HEK293 (cell line): ENCODE results near the gene ADD2.

ENCODE experiments used
- OVOL3 ChIP-seq: fragments of 450-650 bp; formaldehyde crosslinking; IDR thresholded peaks from 2 replicates; pipeline ENCODE4 v1.5.1; 2016; ENCODE audit warnings: missing biosample characterization, missing genetic modification characterization
- ZBTB20 ChIP-seq: fragments of 450-650 bp; formaldehyde crosslinking; IDR thresholded peaks from 2 replicates; pipeline ENCODE4 v1.5.1; 2016; ENCODE audit warnings: missing biosample characterization, missing genetic modification characterization
- ZNF510 ChIP-seq: fragments of 450-650 bp; formaldehyde crosslinking; IDR thresholded peaks from 2 replicates; pipeline ENCODE4 v1.5.1; 2018; ENCODE audit warnings: mild to moderate bottlenecking, missing genetic modification characterization, missing biosample characterization; ENCODE audit not compliant: insufficient replicate concordance
- ZNF580 ChIP-seq: fragments of 450-650 bp; formaldehyde crosslinking; IDR thresholded peaks from 2 replicates; pipeline ENCODE4 v1.5.1; 2016; ENCODE audit warnings: missing biosample characterization, missing genetic modification characterization
- ZNF639 ChIP-seq: fragments of 450-650 bp; formaldehyde crosslinking; IDR thresholded peaks from 2 replicates; pipeline ENCODE4 v1.5.1; 2016; ENCODE audit warnings: missing biosample characterization, missing genetic modification characterization
- ZNF707 ChIP-seq: fragments of 450-650 bp; formaldehyde crosslinking; IDR thresholded peaks from 2 replicates; pipeline ENCODE4 v1.5.1; 2016; ENCODE audit warnings: missing biosample characterization, missing genetic modification characterization
- TF ChIP-seq, protein P1 (sequence below): fragments of 450-650 bp; formaldehyde crosslinking; optimal IDR thresholded peaks from 2 replicates; pipeline ENCODE3; 2016; ENCODE audit warnings: missing biosample characterization, mild to moderate bottlenecking, missing genetic modification characterization
- TF ChIP-seq, protein P2 (sequence below): fragments of 450-650 bp; formaldehyde crosslinking; IDR thresholded peaks from 2 replicates; pipeline ENCODE4 v1.5.1; 2016; ENCODE audit warnings: missing biosample characterization, missing genetic modification characterization
- TF ChIP-seq, protein P3 (sequence below): fragments of 450-650 bp; IDR thresholded peaks from 2 replicates; pipeline ENCODE4 v1.5.1; 2018; ENCODE audit warnings: missing biosample characterization, missing genetic modification characterization
- TF ChIP-seq, protein P4 (sequence below): fragments of 450-650 bp; formaldehyde crosslinking; IDR thresholded peaks from 2 replicates; pipeline ENCODE4 v1.5.1; 2016; ENCODE audit warnings: missing biosample characterization, missing genetic modification characterization
- TF ChIP-seq, protein P5 (sequence below): fragments of 450-650 bp; formaldehyde crosslinking; IDR thresholded peaks from 2 replicates; pipeline ENCODE4 v1.5.1; 2016; ENCODE audit warnings: missing biosample characterization, missing genetic modification characterization

DNA sequence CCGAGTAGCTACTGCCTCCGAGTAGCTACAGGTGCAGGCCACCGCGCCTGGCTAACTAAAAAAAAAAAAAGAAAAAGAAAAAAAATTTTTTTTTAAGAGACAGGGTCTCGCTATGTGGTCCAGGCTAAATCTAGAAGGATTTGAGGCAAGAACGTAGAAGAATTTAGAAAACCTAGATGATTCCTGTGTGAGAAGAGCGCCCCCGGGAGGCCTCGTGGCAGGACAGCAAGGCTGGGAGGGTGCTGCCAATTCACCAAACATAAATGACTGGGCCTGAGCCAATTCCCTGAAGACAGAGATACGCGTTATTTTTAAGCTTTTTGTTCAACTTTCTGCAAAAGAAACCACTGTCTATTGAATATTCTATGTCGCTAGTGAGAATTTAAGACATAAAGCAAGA, 124.3 kb downstream of the ADD2 start:
- TF ChIP-seq OVOL3 (tag by site-specific recombination) (no peak), ZNF580 (tag by site-specific recombination) (no peak), ZNF639 (no peak), ZBTB20 (tag by site-specific recombination) (no peak), ZNF510 (no peak), ZNF707 (tag by site-specific recombination) (no peak)
- TF ChIP-seq, protein P1, sequence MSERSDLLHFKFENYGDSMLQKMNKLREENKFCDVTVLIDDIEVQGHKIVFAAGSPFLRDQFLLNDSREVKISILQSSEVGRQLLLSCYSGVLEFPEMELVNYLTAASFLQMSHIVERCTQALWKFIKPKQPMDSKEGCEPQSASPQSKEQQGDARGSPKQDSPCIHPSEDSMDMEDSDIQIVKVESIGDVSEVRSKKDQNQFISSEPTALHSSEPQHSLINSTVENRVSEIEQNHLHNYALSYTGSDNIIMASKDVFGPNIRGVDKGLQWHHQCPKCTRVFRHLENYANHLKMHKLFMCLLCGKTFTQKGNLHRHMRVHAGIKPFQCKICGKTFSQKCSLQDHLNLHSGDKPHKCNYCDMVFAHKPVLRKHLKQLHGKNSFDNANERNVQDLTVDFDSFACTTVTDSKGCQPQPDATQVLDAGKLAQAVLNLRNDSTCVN (tag by site-specific recombination), result no peak
- TF ChIP-seq, protein P2, sequence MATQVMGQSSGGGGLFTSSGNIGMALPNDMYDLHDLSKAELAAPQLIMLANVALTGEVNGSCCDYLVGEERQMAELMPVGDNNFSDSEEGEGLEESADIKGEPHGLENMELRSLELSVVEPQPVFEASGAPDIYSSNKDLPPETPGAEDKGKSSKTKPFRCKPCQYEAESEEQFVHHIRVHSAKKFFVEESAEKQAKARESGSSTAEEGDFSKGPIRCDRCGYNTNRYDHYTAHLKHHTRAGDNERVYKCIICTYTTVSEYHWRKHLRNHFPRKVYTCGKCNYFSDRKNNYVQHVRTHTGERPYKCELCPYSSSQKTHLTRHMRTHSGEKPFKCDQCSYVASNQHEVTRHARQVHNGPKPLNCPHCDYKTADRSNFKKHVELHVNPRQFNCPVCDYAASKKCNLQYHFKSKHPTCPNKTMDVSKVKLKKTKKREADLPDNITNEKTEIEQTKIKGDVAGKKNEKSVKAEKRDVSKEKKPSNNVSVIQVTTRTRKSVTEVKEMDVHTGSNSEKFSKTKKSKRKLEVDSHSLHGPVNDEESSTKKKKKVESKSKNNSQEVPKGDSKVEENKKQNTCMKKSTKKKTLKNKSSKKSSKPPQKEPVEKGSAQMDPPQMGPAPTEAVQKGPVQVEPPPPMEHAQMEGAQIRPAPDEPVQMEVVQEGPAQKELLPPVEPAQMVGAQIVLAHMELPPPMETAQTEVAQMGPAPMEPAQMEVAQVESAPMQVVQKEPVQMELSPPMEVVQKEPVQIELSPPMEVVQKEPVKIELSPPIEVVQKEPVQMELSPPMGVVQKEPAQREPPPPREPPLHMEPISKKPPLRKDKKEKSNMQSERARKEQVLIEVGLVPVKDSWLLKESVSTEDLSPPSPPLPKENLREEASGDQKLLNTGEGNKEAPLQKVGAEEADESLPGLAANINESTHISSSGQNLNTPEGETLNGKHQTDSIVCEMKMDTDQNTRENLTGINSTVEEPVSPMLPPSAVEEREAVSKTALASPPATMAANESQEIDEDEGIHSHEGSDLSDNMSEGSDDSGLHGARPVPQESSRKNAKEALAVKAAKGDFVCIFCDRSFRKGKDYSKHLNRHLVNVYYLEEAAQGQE (tag by site-specific recombination), result no peak
- TF ChIP-seq, protein P3, sequence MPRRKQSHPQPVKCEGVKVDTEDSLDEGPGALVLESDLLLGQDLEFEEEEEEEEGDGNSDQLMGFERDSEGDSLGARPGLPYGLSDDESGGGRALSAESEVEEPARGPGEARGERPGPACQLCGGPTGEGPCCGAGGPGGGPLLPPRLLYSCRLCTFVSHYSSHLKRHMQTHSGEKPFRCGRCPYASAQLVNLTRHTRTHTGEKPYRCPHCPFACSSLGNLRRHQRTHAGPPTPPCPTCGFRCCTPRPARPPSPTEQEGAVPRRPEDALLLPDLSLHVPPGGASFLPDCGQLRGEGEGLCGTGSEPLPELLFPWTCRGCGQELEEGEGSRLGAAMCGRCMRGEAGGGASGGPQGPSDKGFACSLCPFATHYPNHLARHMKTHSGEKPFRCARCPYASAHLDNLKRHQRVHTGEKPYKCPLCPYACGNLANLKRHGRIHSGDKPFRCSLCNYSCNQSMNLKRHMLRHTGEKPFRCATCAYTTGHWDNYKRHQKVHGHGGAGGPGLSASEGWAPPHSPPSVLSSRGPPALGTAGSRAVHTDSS, result no peak
- TF ChIP-seq, protein P4, sequence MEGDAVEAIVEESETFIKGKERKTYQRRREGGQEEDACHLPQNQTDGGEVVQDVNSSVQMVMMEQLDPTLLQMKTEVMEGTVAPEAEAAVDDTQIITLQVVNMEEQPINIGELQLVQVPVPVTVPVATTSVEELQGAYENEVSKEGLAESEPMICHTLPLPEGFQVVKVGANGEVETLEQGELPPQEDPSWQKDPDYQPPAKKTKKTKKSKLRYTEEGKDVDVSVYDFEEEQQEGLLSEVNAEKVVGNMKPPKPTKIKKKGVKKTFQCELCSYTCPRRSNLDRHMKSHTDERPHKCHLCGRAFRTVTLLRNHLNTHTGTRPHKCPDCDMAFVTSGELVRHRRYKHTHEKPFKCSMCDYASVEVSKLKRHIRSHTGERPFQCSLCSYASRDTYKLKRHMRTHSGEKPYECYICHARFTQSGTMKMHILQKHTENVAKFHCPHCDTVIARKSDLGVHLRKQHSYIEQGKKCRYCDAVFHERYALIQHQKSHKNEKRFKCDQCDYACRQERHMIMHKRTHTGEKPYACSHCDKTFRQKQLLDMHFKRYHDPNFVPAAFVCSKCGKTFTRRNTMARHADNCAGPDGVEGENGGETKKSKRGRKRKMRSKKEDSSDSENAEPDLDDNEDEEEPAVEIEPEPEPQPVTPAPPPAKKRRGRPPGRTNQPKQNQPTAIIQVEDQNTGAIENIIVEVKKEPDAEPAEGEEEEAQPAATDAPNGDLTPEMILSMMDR (tag by site-specific recombination), result no peak
- TF ChIP-seq, protein P5, sequence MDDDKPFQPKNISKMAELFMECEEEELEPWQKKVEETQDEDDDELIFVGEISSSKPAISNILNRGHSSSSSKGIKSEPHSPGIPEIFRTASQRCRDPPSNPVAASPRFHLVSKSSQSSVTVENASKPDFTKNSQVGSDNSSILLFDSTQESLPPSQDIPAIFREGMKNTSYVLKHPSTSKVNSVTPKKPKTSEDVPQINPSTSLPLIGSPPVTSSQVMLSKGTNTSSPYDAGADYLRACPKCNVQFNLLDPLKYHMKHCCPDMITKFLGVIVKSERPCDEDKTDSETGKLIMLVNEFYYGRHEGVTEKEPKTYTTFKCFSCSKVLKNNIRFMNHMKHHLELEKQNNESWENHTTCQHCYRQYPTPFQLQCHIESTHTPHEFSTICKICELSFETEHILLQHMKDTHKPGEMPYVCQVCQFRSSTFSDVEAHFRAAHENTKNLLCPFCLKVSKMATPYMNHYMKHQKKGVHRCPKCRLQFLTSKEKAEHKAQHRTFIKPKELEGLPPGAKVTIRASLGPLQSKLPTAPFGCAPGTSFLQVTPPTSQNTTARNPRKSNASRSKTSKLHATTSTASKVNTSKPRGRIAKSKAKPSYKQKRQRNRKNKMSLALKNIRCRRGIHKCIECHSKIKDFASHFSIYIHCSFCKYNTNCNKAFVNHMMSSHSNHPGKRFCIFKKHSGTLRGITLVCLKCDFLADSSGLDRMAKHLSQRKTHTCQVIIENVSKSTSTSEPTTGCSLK (tag by site-specific recombination), result no peak
